Vagina (tissue), 2 donors: ENCODE data around the gene KCNA10.

Experiments used
- CTCF ChIP-seq, 3 experiments: fragments of 450-650 bp in 2 of 3; fragments of 200-600 bp in 1 of 3; sonication (generic) in 1 of 3; IDR thresholded peaks; one replicate each; pipeline ENCODE4 v1.5.1; 2017 to 2019; ENCODE audit warnings: antibody characterized with exemption in 3 of 3, mild to moderate bottlenecking in 2 of 3, moderate library complexity in 2 of 3
- POLR2A ChIP-seq, 2 donors: fragments of 450-650 bp; IDR thresholded peaks; one replicate each; pipeline ENCODE4 v1.6.1; 2017; ENCODE audit warnings: antibody characterized with exemption in 2 of 2, mild to moderate bottlenecking in 2 of 2, moderate library complexity in 2 of 2

GRCh38 chr1:110471131-110471530 lies 47.8 kb downstream of the KCNA10 start:
- TF ChIP-seq POLR2A (IDR thresholded peaks at IDR 0.05) (no peak), CTCF (IDR thresholded peaks at IDR 0.05) (no peak)
